D341Med (cell line): ENCODE measurements around the gene CGREF1.
"Not testable (repeated sequence)": the region's sequence is repeated elsewhere in the genome, so short reads cannot be mapped to it uniquely, and the experiment has no call there.

Experiments
- DNase-seq: peaks from one replicate; pipeline ENCODE4 v3.0.0; 2012; ENCODE audit warnings: low spot score

Gene CGREF1

DNA sequence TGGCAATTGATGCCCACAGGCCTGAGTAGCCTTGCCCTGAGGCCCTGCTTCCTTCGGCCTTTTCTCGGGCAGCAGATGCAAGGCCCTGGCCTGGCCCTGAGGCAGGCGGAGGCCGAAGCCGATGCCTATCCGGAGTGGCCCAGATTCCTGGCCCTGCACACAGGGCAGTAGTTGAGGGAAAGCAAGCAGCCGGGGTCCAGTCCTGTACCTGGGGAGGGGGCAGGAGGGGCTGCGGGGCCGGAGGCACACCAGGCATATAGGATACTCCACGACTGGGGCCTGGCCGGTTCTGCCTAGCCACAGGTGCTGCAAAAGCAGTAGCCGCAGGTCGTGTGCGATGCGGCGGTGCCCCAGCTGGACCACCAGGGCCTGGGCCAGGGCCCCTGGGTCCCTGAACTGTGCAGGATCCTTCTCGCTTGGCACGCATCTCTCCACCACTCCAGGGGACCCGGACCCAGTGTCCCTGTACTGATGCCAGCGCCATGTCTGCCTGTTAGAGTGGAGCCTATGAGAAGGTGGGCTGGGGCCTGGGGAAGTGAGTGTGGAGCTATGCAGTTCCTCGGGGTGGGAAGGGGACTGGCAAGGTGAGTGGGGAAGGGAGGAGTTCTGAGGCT lies 18.5 kb upstream of the CGREF1 start:
- no peak for DNase-seq

DNA sequence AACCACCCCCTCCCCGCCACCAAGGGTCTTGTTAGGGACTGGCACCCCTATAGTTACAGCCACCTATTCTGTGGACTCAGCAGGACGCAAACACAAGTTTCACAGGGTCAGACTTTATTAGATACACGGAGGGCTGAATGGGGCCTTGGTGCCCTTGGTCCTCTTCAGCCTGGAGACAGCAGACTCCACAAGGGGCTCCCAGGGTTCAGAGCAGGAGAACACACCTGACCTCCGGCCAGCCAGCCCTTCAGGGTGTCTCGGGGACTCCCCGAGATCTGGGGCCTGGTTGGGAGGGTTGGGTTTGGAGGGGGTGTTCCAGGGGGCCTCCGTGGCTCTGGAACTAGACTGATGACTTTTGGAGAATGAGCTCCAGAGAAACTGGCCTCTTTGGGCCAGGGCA lies 17.8 kb upstream of the CGREF1 start:
- DNase-seq = no peak

DNA sequence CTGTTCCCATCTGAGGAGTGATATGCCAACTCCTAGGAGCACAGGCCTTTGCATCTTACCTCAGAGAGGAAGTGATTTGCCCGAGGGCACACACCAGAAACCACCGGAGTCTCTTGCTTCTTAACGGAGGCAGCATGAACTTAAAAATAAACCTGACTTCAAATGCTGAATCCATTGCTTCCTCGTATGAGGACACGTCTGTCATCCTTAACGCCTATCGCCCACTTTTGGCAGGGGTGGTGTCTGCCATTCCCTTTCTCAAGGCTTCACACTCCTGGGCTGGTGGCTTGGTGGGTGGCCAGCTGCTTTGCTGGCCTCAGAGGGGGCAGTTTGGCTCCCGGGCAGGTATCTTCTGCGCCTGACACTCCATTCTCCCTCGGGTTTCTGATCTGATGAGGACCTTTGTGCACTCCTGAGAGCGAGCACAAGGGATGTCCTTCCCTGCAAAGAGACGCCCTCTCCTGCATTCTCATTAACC lies 16.6 kb upstream of the CGREF1 start:
- DNase-seq = peak; percentile 6

DNA sequence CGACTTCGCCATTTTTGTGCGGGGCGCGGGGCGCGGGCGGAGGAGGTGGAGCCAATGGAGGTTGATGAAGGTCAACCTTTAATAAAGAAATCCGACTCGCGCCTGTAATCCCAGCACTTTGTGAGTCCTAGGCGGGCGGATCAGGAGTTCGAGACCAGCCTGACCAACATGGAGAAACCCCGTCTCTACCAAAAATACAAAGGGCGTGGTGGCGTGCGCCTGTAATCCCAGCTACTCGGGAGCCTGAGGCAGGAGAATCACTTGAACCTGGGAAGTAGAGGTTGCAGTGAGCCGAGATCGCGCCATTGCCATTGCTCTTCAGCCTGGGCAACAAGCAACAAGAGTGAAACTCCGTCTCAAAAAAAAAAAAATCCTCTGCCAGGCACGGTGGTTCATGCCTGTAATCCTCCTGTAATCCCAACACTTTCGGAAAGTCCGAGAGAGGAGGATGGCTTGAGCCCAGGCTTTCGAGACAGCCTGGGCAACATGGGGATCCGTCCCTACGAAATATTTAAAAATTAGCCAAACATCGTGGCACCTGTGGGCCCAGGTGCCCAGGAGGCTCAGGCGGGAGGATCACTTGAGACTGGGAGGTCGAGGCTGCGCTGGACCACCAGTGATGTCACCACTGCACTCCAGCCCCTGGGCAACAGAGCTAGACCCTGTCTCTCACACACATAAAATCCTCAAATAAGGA lies 16.0 kb upstream of the CGREF1 start:
- peak; percentile 1 for DNase-seq

DNA sequence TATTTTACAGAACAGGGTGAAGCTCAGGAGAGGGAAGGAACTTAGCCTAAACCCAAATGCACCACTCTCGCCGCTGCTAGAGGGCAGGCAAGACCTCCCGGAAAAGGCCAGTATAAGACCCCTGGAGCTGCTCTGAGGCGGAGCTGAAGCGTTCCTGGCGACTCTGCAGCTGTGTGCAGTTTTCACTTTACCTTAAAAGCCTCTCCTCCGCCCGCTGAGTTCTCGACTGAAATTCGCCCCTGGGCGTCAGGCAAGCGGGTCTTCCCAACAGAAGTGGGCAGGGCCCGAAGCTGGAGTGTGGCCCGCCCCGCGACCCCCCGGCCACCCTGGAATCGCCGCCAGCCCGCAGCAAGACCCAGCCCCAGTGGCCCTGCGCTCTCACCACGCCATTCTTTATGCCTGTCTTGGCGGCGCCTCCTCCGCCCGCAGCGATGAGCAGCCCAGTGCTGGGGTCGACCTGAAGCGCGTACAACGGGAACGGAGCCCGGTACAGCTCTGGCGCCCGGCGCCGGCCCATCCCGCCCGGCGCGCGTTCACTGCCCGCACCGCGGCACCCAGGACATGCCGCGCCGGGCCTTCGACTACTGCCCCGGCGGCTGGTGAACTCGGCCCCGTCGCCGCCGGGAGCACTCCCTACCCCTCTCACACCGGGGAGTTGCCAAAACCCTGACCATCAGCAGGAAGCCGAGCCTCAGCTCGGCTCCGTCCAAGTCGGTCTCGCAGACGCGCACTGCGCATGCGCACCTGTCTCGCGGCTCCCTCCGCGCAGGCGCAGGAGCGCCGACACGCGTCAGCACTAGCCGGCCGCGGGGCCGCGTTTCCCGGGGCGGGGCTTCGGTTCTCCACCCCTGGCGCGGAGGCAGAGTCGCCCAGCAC lies 15.2 kb upstream of the CGREF1 start, which contains the start of gene PREB:
TSS of gene PREB (minus strand) at position 732 of the 876 bp plus-strand sequence. CDS start at position 517, 215 bp downstream.
- DNase-seq = peak; percentile 99

DNA sequence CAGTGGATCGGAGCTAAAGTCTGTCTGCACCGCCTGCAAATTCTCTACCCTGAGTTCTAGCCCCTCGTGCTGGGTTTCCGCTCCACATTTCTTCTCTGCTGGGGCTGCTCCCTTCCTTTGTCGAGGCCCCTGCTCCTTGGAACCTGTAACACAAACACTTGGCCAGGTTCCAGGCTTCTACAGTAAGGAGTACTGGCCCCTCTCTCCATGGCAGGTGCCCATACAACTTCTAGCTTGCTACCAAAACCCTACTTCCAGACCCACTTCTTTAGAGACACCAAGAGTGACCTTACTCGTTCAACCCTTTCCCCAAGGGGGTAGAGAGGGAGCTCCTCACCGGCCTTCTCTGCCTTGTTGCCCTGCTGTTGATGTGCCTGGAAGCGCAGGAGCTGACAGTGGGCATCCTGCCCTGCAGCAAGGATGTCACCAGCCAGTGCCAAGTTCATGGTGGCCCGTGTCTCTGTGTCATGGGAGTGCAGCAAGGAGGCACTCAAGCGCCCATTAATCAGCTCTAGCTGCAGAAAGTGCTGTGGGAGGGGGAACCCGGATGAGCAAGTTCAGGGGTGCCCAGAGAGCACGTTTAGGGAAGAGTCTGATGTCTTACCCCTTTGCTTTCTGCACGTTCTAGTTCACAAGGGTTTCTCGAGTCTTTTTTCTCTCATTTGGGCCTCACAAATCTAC lies 14.4 kb upstream of the CGREF1 start:
- no peak for DNase-seq

DNA sequence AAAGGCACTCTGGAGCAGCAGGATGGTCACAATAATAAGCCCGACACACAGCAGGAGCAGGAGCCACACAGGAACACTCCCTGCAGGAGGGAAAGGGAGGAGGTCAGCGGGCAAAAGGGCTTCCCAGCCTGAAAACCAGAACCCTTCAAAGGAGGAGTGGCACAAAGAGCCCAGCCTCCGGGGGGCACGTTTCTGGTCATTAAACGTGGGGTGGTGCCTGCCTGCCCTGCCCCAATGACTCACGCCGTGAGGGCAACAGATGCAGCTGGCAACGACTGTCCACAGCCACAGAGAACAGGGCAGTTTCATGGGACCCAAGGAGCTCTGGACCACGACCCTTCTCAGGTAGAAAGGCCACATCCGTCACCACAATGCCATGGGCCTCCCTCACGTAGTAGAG lies 12.5 kb upstream of the CGREF1 start:
- no peak for DNase-seq

DNA sequence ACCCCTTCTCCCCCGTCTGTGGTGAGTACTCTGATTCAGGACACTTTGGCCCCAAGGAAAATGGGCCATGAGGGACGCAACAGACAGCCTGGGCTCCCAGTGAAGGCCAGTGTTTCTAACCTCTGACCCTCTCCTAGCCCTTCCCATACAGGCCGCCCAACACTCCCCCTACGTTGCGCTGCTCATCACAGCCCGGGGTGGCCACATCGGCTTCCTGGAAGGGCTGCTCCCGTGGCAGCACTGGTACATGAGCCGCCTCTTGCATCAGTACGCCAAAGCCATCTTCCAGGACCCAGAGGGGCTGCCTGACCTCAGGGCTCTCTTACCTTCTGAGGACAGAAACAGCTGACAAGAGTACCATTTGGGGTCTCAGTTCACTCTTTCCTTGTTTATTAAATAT lies 11.5 kb upstream of the CGREF1 start:
- DNase-seq = no peak

DNA sequence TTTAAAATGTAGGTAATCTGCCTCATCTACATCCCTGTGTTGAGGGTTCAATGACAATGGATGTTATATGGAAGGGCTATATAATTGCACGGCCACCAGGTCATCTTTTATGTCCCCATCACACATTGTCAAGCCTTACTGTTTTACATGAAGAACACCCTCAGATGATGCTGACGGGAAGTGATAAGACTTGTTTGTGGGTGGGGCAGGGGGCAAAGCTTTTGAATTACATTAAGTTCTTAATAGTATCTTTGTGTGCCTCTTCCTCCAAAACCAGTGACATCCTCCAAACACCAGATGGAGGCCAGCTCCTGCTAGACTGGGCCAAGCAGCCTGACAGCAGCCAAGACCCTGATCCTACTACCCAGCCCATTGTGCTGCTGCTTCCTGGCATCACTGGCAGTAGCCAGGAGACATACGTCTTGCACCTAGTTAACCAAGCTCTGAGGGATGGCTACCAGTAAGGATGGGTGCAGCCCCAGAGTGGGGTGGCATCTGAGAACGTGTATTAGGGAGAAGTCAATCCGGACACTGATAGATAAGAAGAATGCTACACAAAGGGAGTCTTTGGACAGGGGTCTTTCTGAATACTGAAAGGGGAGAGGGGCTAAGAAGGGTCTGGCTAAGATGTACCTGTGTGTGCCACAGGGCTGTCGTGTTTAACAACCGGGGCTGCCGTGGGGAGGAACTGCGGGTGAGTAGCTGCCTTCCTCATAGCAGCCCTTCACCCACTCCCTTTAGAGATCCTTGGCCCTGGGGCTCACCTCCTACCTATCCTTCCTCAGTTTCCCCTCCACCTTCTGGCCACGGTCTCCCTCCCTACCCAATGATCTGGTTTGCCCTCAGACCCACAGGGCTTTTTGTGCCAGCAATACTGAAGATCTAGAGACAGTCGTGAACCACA lies 10.0 kb upstream of the CGREF1 start:
- no peak for DNase-seq

DNA sequence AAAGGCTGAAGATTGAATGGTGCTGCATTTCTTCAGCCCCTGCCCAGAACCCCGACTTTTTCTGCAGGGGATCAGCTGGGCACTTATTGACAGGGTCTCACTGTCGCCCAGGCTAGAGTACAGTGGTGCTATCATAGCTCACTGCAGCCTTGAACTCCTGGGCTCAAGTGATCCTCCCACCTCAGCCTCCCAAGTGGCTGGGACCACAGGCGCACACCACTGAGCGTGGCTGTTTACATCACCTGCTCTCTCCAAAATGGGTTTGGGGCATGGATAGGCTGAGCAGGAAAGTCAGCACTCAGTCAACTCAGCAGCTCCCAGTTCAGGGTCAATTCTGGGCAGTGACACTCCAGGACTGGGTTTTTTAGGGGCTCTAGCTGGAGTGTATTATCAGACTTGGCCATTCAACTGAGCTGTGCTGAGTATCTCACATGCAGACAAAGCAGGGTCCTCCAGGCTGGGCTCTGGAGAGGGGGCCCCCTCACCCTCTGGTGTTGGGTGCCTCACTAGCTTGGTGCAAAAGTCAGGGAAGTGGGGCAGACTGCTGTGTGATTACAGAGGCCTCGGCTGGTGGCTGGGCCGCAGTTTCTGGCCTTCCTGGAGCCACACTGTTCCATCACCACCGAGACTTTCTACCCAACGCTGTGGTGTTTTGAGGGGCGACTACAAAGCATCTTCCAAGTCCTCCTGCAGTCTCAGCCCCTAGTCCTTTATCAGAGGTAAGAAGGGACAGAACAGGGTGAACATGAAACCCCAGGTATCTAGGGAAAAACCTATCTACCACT lies 9.1 kb upstream of the CGREF1 start:
- DNase-seq = no peak

DNA sequence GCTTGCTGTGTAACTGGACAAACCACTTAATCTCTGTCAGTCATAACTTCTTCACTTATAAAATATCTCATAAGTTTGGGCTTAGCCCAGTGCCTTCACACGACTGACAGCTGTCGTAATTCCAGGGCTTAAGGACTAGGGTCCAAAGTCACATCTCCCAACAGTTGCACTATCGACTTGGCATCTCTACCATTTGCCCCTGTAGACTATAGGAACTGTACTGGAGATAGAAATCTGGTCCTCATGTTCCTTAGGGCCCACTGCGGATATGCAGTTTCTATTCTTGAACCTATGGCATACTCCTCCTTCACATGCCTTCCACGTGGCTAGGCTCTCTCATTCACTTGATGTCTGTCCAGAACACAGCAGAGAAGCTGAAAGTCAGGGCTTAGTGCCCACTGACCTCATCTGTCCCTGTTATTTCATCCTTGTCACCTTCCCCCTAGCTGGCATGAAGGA lies 7.4 kb upstream of the CGREF1 start:
- DNase-seq = no peak

DNA sequence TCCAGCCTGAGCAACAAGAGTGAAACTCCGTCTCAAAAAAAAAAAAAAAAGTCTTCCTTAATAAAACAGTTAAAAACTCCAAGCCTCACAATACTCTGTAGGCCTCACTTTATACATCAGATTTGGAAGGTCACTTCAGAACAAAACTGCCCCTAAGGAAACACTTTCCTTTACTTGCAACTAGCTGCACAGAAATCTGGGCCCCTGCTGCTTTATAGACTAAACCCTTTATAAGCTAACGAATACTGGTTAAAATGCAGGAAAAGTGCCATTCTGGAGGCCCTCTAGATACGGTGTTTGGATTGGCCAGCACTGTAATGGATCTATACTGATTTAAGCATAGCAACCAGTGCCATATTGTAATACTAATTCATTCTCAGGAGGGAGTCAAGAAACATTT lies 6.2 kb upstream of the CGREF1 start:
- no peak for DNase-seq

DNA sequence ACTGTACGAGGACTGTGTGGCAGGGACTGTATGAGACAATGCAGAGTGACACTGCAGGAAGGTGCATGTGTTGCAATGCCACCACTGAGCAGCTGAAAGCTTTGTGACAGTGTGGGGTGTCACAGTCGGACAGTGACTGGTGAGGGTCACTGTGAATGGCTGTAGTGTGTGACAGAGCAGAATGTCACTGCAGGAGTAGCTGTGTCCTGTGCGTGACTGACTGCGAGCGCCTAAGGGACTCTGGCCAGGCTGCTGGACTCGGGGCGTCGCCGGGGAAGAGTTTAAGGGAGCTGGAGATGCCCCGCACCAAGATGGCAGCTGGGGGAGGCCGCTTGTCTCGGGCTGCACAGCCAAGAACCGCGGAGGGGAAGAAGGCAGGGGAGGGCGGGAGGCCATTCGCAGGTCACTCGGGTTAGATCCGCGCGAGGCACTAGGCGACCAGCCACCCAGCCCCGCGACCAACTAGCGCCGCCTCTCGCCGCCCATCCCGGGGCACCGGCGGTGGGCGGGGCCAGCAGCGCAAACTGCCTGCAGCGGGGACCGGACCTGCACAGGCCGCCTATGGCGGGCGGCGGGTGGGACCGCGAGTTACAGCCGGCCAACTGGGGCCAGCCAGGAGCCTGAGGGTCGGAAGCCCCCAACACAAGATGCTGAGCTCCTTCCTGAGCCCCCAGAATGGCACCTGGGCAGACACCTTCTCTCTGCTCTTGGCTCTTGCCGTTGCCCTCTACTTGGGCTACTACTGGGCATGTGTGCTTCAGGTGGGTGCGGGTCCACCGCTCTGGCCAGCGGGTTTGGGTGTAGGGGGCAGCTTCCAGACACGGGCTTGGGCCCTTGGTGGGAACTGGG lies 4.6 kb upstream of the CGREF1 start, which contains the start of gene ABHD1:
TSS of gene ABHD1 (plus strand) at position 514 of the 849 bp plus-strand sequence. CDS start at position 648, 134 bp downstream.
- DNase-seq = peak; percentile 73

DNA sequence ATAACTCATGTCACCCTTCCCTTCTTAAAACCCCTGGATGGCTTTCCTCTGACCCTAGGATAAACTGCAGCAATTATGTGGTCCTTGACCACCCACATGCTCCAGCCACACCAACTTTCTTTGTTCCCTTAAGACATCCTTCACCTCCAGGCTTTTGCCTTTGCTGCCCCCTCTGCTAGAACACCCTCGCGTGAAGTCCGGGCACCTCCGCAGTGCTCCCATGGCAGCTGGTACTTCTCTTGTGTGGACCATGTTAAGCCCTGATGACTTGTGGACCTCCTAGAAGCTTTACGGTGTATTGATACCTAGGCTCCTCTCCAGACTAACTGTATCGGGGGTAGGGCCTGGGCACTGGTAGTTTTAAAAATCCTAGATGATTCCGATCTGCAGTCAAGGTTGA lies 3.9 kb upstream of the CGREF1 start:
- DNase-seq = no peak

DNA sequence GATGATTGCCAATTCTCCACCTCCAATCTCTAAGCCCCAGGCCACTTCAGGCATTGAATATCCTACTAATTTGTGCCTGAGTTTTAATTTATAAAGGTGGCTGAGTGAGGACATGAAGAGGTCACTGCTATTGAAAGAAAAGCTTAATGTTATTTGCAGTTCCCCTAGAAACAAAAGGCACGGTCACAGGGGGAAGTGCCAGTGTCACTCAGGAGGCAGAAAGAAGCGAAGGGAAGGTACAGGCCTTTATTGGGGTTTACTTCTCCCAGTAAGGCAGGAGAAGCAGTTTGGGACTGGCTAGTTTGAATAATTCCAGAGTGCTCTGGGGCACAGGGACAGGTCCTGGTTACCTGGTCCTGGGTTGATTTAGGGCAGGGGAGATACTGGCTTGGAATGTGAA lies 3.0 kb upstream of the CGREF1 start:
- no peak for DNase-seq

DNA sequence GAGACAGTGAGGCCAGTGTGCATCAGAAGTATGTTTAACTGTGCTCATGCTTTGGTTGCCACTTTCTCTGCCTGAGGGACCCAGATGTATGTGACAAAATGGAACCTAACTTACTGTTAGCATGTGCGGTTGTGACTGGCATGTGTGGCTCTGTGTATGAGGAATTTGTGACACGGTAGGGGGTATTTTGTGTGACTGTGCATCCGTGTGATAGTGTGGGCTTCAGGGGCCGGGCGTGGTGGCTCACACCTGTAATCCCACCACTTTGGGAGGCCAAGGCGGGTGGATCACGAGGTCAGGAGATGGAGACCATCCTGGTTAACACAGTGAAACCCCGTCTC lies 372 bp upstream of the CGREF1 start:
- DNase-seq = not testable (repeated sequence)

DNA sequence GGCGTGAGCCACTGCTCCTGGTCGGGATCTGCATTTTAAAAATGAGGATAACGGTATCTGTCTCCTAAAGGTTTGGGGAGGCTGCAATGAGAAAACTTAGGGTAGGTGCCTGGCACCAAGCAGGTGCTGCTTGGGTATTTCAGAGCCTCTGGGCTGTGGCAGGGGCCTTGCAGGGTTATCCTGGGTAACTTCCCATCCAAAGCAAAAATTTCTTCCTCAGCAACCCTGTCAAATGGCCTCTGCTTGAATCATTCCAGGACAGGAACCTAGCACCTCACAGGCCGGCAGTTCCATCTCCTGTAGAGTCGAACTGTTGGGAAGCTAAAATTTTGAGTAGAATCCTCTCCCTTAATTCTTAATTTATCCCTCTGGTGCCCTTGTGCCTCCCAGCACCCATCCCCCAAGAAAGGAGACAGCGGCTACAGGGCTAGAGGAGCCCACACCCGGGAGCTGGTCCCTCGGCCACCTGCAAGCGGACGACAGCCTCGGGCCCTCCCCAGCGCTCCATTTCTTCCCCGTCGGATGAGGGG lies 868 bp downstream of the CGREF1 start:
- no peak for DNase-seq

DNA sequence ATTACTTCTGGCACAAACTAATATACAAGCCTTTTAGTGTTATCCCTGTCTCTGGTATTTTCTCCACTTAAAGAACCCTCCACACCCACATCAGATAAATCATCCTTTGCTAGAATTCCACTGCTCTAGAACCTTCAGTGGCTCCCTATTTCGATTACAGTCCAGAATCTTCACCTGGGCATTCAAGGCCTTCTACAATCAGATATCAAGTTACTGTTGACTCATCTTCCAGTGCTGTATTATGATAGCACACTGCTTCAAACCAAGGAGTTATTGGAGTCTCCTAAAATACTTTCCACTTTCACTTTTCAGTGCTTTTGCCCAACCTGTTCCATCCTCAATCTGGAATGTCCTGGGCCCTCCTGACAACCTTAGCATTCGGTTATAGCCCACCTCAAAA lies 3.4 kb downstream of the CGREF1 start:
- no peak for DNase-seq
